ENCODE data around the gene BAIAP2.
"Not testable (repeated sequence)": the region's sequence is repeated elsewhere in the genome, so short reads cannot be mapped to it uniquely, and the experiment has no call there.

The BAIAP2 gene

GRCh38 chr17:81147701-81148100 is 112.8 kb downstream of the BAIAP2 start:
- no peak for FAIRE-seq

GRCh38 chr17:81148571-81148970 is 113.6 kb downstream of the BAIAP2 start:
- FAIRE-seq, result no peak

- no peak for FAIRE-seq
Observed at GRCh38 chr17:81148986-81149533, 114.1 kb downstream of the BAIAP2 start.

GRCh38 chr17:81150377-81151077 is 115.6 kb downstream of the BAIAP2 start:
- no peak for FAIRE-seq

GRCh38 chr17:81151278-81151677 is 116.3 kb downstream of the BAIAP2 start:
- no peak for FAIRE-seq

- FAIRE-seq, result no peak
Observed at GRCh38 chr17:81152288-81152828, 117.4 kb downstream of the BAIAP2 start.

- no peak for FAIRE-seq
Observed at GRCh38 chr17:81153340-81153803, 118.4 kb downstream of the BAIAP2 start.

- FAIRE-seq, result not testable (repeated sequence)
Observed at GRCh38 chr17:81154016-81154415, 119.1 kb downstream of the BAIAP2 start.

GRCh38 chr17:81154961-81155360 is 120.0 kb downstream of the BAIAP2 start:
- no peak for FAIRE-seq

- no peak for FAIRE-seq
Observed at GRCh38 chr17:81156866-81157805, 122.2 kb downstream of the BAIAP2 start.

GRCh38 chr17:81157848-81158687 is 123.1 kb downstream of the BAIAP2 start:
- FAIRE-seq, result no peak

- no peak for FAIRE-seq
Observed at GRCh38 chr17:81158688-81159590, 124.0 kb downstream of the BAIAP2 start.

GRCh38 chr17:81159611-81160265 is 124.8 kb downstream of the BAIAP2 start:
- no peak for FAIRE-seq

GRCh38 chr17:81160306-81160705 is 125.4 kb downstream of the BAIAP2 start:
- FAIRE-seq, result no peak

- no peak for FAIRE-seq
Observed at GRCh38 chr17:81160747-81161453, 125.9 kb downstream of the BAIAP2 start.

- no peak for FAIRE-seq
Observed at GRCh38 chr17:81161536-81161935, 126.6 kb downstream of the BAIAP2 start.

- no peak for FAIRE-seq
Observed at GRCh38 chr17:81161972-81162371, 127.0 kb downstream of the BAIAP2 start.

- FAIRE-seq, result no peak
Observed at GRCh38 chr17:81162491-81162890, 127.5 kb downstream of the BAIAP2 start.

- FAIRE-seq, result no peak
Observed at GRCh38 chr17:81163051-81163695, 128.2 kb downstream of the BAIAP2 start.
